CD4-positive, alpha-beta T cell treated with Interleukin-15 for 4 hours (primary cell): ENCODE data around the gene CREBBP.
"Not testable (repeated sequence)": the region's sequence is repeated elsewhere in the genome, so short reads cannot be mapped to it uniquely, and the experiment has no call there.

Experiments
- DNase-seq: peaks from one replicate; pipeline ENCODE4 v3.0.0-alpha.2; 2020; ENCODE audit warnings: low spot score

CREBBP gene

GRCh38 chr16:3880623-3881498, at the start of gene CREBBP:
CREBBP (minus strand) TSS chr16:3880713; CDS start chr16:3879916, 797 bp downstream.
- DNase-seq, result peak; percentile 86

- not testable (repeated sequence) for DNase-seq
Observed at GRCh38 chr16:3927147-3927546, 46.6 kb upstream of the CREBBP start.

- DNase-seq, result no peak
Observed at GRCh38 chr16:3924763-3925162, 44.2 kb upstream of the CREBBP start.

- DNase-seq, result no peak
Observed at GRCh38 chr16:3922241-3922640, 41.7 kb upstream of the CREBBP start.

GRCh38 chr16:3920206-3920605, 39.7 kb upstream of the CREBBP start:
- DNase-seq, result no peak

GRCh38 chr16:3919413-3919812, 38.9 kb upstream of the CREBBP start:
- no peak for DNase-seq

GRCh38 chr16:3915426-3916260, 35.1 kb upstream of the CREBBP start:
- DNase-seq, result no peak

GRCh38 chr16:3912897-3913296, 32.4 kb upstream of the CREBBP start:
- no peak for DNase-seq

GRCh38 chr16:3912373-3912772, 31.9 kb upstream of the CREBBP start:
- no peak for DNase-seq

GRCh38 chr16:3911741-3912140, 31.2 kb upstream of the CREBBP start:
- DNase-seq, result not testable (repeated sequence)

- DNase-seq, result no peak
Observed at GRCh38 chr16:3909791-3910583, 29.5 kb upstream of the CREBBP start.

- DNase-seq, result no peak
Observed at GRCh38 chr16:3908951-3909437, 28.5 kb upstream of the CREBBP start.

GRCh38 chr16:3907586-3907985, 27.1 kb upstream of the CREBBP start:
- no peak for DNase-seq

- DNase-seq, result no peak
Observed at GRCh38 chr16:3906363-3906762, 25.9 kb upstream of the CREBBP start.

- DNase-seq, result no peak
Observed at GRCh38 chr16:3904875-3905274, 24.4 kb upstream of the CREBBP start.

GRCh38 chr16:3890091-3890490, 9.6 kb upstream of the CREBBP start:
- DNase-seq, result no peak

- no peak for DNase-seq
Observed at GRCh38 chr16:3889059-3889458, 8.5 kb upstream of the CREBBP start.

GRCh38 chr16:3885999-3886398, 5.5 kb upstream of the CREBBP start:
- not testable (repeated sequence) for DNase-seq

- no peak for DNase-seq
Observed at GRCh38 chr16:3884398-3884797, 3.9 kb upstream of the CREBBP start.

GRCh38 chr16:3882531-3882930, 2.0 kb upstream of the CREBBP start:
- DNase-seq, result no peak

- DNase-seq, result no peak
Observed at GRCh38 chr16:3881499-3881990, 1.0 kb upstream of the CREBBP start.
